NCI-H1436 (cell line): Measurements from ENCODE around the gene SLC47A1.

Source experiments
- DNase-seq: peaks from one replicate; lab custom pipeline; 2025; lab: John Stamatoyannopoulos, UW

The SLC47A1 gene

GRCh38 chr17:19610311-19610710, 76.7 kb downstream of the SLC47A1 start:
- DNase-seq: no peak

DNA sequence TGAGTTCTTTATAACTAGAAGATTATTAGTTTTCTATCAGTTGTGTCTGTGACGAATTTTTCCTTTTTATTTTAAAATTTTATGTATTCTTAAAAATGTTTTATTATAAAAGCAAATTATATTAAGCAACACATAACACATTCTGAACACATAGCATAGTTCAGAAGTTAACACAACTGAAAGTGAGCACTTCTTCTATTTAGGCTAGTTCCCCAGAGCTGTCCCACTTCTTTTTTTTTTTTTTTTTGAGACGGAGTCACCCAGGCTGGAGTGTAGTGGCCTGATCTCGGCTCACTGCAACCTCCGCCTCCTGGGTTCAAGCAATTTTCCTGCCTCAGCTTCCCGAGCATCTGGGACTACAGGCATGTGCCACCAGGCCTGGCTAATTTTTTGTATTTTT, 77.2 kb downstream of the SLC47A1 start:
- DNase-seq: no peak

- DNase-seq: no peak
These were observed 80.3 kb downstream of the SLC47A1 start for GRCh38 chr17:19613979-19614378.

GRCh38 chr17:19614900-19615299, 81.2 kb downstream of the SLC47A1 start:
- no peak for DNase-seq

- DNase-seq: no peak
These were observed 84.4 kb downstream of the SLC47A1 start for GRCh38 chr17:19618015-19618414.

- DNase-seq: no peak
These were observed 86.2 kb downstream of the SLC47A1 start for GRCh38 chr17:19619705-19620325.

DNA sequence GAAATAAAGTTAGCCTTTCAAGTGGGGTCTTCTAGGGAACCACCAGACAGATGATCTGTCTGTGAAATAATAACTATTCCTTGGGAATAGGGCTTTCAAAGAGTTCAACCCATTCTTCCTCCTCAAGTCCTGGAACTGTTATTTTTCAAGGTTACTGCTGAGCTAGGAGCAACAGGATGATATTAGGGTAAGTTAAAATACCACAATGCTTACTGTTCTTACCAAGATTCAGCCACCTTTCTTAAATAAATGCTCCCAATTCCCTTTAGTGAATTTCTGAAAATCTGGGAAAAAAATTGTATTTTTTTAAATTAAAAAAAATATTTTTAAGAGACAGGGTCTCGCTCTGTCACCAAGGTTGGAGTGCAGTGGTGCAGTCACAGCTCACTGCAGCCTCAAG, 88.0 kb downstream of the SLC47A1 start:
- no peak for DNase-seq

DNA sequence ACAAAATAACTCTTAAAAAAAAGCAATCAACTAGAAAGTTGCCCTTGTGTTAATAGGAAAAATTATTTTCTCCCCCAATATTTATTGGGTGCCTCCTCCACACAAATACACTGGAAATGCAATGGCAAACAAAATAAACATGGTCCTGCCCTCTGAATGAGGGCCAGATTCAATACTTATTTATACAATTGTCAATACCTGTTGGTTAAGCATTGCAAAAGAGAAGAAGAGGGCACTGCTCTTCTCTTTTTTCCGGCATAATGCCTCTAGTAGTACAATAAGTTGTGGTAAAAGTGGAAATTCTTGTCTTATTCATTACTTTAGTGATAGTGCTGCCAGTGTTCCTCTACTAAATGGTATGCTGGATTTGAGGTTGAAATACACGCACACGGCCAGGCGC, 92.4 kb downstream of the SLC47A1 start:
- no peak for DNase-seq
